CD14-positive monocyte (primary cell): ENCODE data around the gene ALG11. TPM values are rescaled to one million over a fixed set of nuclear protein-coding genes. Genes with fewer than 3 reads are reported as not detected.

ENCODE experiments used
- DNase-seq, 3 donors: peaks; one replicate each; pipeline ENCODE4 v3.0.0-alpha.2; 2011 to 2022
- H2AFZ ChIP-seq: 2 replicates; pipeline ENCODE4 v1.6.0; 2012; ENCODE audit warnings: mild to moderate bottlenecking, low read depth, low read length, inconsistent platforms; ENCODE audit not compliant: insufficient read depth, poor library complexity, severe bottlenecking
- H3K27ac ChIP-seq, 2 donors: 1 replicate in 1 of 2; 2 replicates in 1 of 2; pipeline ENCODE4 v1.5.1; 2012 to 2013; ENCODE audit warnings: low read length in 2 of 2, control low read depth in 1 of 2, inconsistent platforms in 1 of 2, low read depth in 1 of 2, mild to moderate bottlenecking in 1 of 2
- H3K27me3 ChIP-seq, 2 donors: one replicate each; pipeline versions ENCODE4 v1.6.0 to v1.6.1; 2011 to 2013; ENCODE audit warnings: low read length in 2 of 2; ENCODE audit not compliant: control insufficient read depth in 2 of 2, insufficient read depth in 2 of 2
- H3K36me3 ChIP-seq, 2 donors: replicated peaks in 1 of 2; 1 replicate in 1 of 2; 2 replicates in 1 of 2; pipeline versions ENCODE4 v1.5.1 to v1.6.1; 2012 to 2013; ENCODE audit warnings: low read length in 2 of 2, control low read depth in 1 of 2, inconsistent platforms in 1 of 2, mild to moderate bottlenecking in 1 of 2; ENCODE audit not compliant: insufficient read depth in 2 of 2, control insufficient read depth in 1 of 2
- H3K4me1 ChIP-seq, 2 donors: 1 replicate in 1 of 2; 2 replicates in 1 of 2; pipeline versions ENCODE4 v1.5.1 to v1.6.1; 2012 to 2013; ENCODE audit warnings: low read length in 2 of 2, control low read depth in 1 of 2, inconsistent platforms in 1 of 2, mild to moderate bottlenecking in 1 of 2, moderate library complexity in 1 of 2; ENCODE audit not compliant: insufficient read depth in 2 of 2, control insufficient read depth in 1 of 2
- H3K4me2 ChIP-seq: replicated peaks from 2 replicates; pipeline ENCODE3; 2012; ENCODE audit warnings: low read length, moderate library complexity, mild to moderate bottlenecking; ENCODE audit not compliant: poor library complexity, severe bottlenecking; ENCODE audit errors: extremely low read depth
- H3K4me3 ChIP-seq, 3 experiments: fragments of 200-600 bp in 1 of 3; sonication (generic) in 1 of 3; replicated peaks in 1 of 3; 1 replicate in 2 of 3; 2 replicates in 1 of 3; pipeline ENCODE4 v1.5.1; 2011 to 2013; ENCODE audit warnings: low read length in 3 of 3, mild to moderate bottlenecking in 3 of 3, control low read depth in 2 of 3, low read depth in 2 of 3, inconsistent platforms in 1 of 3, moderate library complexity in 1 of 3
- H3K79me2 ChIP-seq: 2 replicates; pipeline ENCODE4 v1.6.0; 2012; ENCODE audit warnings: mild to moderate bottlenecking, control low read depth, inconsistent platforms, low read length, moderate library complexity; ENCODE audit not compliant: insufficient read depth
- H3K9ac ChIP-seq: 2 replicates; pipeline ENCODE4 v1.6.0; 2017; ENCODE audit warnings: low read length, mild to moderate bottlenecking; ENCODE audit not compliant: insufficient read depth, poor library complexity, severe bottlenecking
- H3K9me3 ChIP-seq, 2 donors: replicated peaks in 1 of 2; 1 replicate in 1 of 2; 2 replicates in 1 of 2; pipeline versions ENCODE4 v1.5.1 to v1.6.1; 2012 to 2013; ENCODE audit warnings: low read length in 2 of 2, control low read depth in 1 of 2; ENCODE audit not compliant: control insufficient read depth in 1 of 2, insufficient read depth in 1 of 2
- H4K20me1 ChIP-seq: 2 replicates; pipeline ENCODE4 v1.6.0; 2012; ENCODE audit warnings: mild to moderate bottlenecking, low read length, control low read depth, moderate library complexity; ENCODE audit not compliant: insufficient read depth
- H3K27ac Mint-ChIP-seq, 7 donors: one replicate each; pipeline ENCODE4 v1.8.0; 2020; ENCODE audit warnings: mild to moderate bottlenecking in 7 of 7, mixed read lengths in 7 of 7, moderate library complexity in 6 of 7, inconsistent platforms in 2 of 7
- H3K27me3 Mint-ChIP-seq, 3 donors: one replicate each; pipeline ENCODE4 v1.8.0; 2021 to 2022; ENCODE audit warnings: low read depth in 3 of 3, mild to moderate bottlenecking in 3 of 3, mixed read lengths in 3 of 3, moderate library complexity in 3 of 3, inconsistent platforms in 1 of 3
- H3K36me3 Mint-ChIP-seq, 2 donors: one replicate each; pipeline ENCODE4 v1.8.0; 2020; ENCODE audit warnings: mixed read lengths in 2 of 2, inconsistent platforms in 1 of 2, mild to moderate bottlenecking in 1 of 2
- H3K4me1 Mint-ChIP-seq: one replicate; pipeline ENCODE4 v1.8.0; 2020; ENCODE audit warnings: mild to moderate bottlenecking, mixed read lengths
- H3K4me3 Mint-ChIP-seq, 2 donors: one replicate each; pipeline ENCODE4 v1.8.0; 2020; ENCODE audit warnings: mild to moderate bottlenecking in 2 of 2, mixed read lengths in 2 of 2, moderate library complexity in 1 of 2
- H3K9me3 Mint-ChIP-seq, 7 donors: one replicate each; pipeline ENCODE4 v1.8.0; 2020 to 2022; ENCODE audit warnings: mixed read lengths in 7 of 7, mild to moderate bottlenecking in 6 of 7, moderate library complexity in 6 of 7, inconsistent platforms in 2 of 7
- CTCF ChIP-seq: fragments of 200-600 bp; IDR thresholded peaks from one replicate; pipeline ENCODE4 v1.8.0; 2022; ENCODE audit warnings: antibody characterized with exemption, mild to moderate bottlenecking
- WGBS: methylation state at CpG from one replicate; pipeline ENCODE4 v1.1.5; 2013; ENCODE audit warnings: missing lambda C conversion rate; ENCODE audit not compliant: insufficient coverage; 5-methylcytosine and 5-hydroxymethylcytosine counted together
- intact Hi-C, 2 donors: fragments of 100-400 bp; cut with micrococcal nuclease; formaldehyde crosslinking; loops; one replicate each; pipeline versions ENCODE4 v1.15.0 to v1.15.1; 2023
- polyA plus RNA-seq, 3 donors: library from polyadenylated mRNA; depleted of rRNA in 1 of 3; unstranded in 2 of 3; stranded (reverse) in 1 of 3; fragments of 300-500 nt in 2 of 3; fragments of >200 nt in 1 of 3; fragmentation: Illumina TruSeq in 2 of 3; gene quantifications; 1 replicate in 2 of 3; 2 replicates in 1 of 3; pipeline ENCODE4 v1.2.3, GENCODE V29; 2012 to 2021

ALG11 gene
- polyA plus RNA-seq, 3 donors, result 3.7 to 16.9 (median 14.2) TPM

GRCh38 chr13:52001120-52001731 lies 11.0 kb upstream of the ALG11 start:
- intact Hi-C loops, result loop anchor here in 1 of 2 donors (10.0 kb wide), 1 partner anchor 124 kb away; the partner anchor contains the start of gene NEK5
- H3K9ac ChIP-seq, result no peak overlapping the region
- H3K27me3 Mint-ChIP-seq, result peaks cover 1 to 9% (median 6%) of the 10 kb centered on the region in 3 donors

GRCh38 chr13:52002361-52002760 lies 9.8 kb upstream of the ALG11 start:
- Mint-ChIP-seq H3K27me3 (peaks cover 4 to 12% (median 9%) of the 10 kb centered on the region in 3 donors), H3K4me1 (no peaks in the 10 kb centered on the region), H3K4me3 (no peak overlapping the region), H3K27ac (no peak overlapping the region), H3K36me3 (no peaks in the 10 kb centered on the region), H3K9me3 (peaks cover 0 to 1% (median 0%) of the 10 kb centered on the region in 7 donors)
- Histone ChIP-seq H3K4me3 (no peak overlapping the region), H3K9me3 (no peaks in the 10 kb centered on the region), H3K9ac (no peak overlapping the region), H3K4me1 (no peaks in the 10 kb centered on the region), H4K20me1 (no peaks in the 10 kb centered on the region), H2AFZ (no peak overlapping the region), H3K79me2 (no peaks in the 10 kb centered on the region), H3K36me3 (no peaks in the 10 kb centered on the region), H3K27ac (no peak overlapping the region), H3K27me3 (no peaks in the 10 kb centered on the region), H3K4me2 (no peak overlapping the region)
- DNase-seq, result no peak
- TF ChIP-seq CTCF, result no peak
- WGBS, result 100% methylated on average over 1 of the region's 4 CpGs
- intact Hi-C loops, result loop anchor here in 1 of 2 donors (10.0 kb wide), 1 partner anchor 122 kb away; the partner anchor contains the start of gene NEK5

More at GRCh38 chr13:52001120-52001731, 11.0 kb upstream of the ALG11 start:
- no peak overlapping the region for H3K4me2 ChIP-seq
- no peaks in the 10 kb centered on the region for H3K27me3 ChIP-seq
- TF ChIP-seq CTCF, result peak; percentile 93
- WGBS, result 75% methylated on average over 2 of the region's 3 CpGs
- H3K9me3 Mint-ChIP-seq, result peaks cover 0 to 1% (median 0%) of the 10 kb centered on the region in 7 donors
- no peaks in the 10 kb centered on the region for H3K36me3 Mint-ChIP-seq
- H4K20me1 ChIP-seq, result no peaks in the 10 kb centered on the region
- H2AFZ ChIP-seq, result no peak overlapping the region
- H3K36me3 ChIP-seq, result no peaks in the 10 kb centered on the region
- no peak overlapping the region for H3K27ac Mint-ChIP-seq
- H3K27ac ChIP-seq, result no peak overlapping the region
- H3K4me1 ChIP-seq, result no peaks in the 10 kb centered on the region
- no peak overlapping the region for H3K4me3 Mint-ChIP-seq
- H3K9me3 ChIP-seq, result no peaks in the 10 kb centered on the region
- H3K4me1 Mint-ChIP-seq, result no peaks in the 10 kb centered on the region
- H3K4me3 ChIP-seq, result no peak overlapping the region
- peak; percentile 23 to 72 (median 50) for DNase-seq
- no peaks in the 10 kb centered on the region for H3K79me2 ChIP-seq
